Heart left ventricle (tissue), 16 donors: Measurements from ENCODE around the gene VAPA. TPM values are rescaled to one million over a fixed set of nuclear protein-coding genes. Genes with fewer than 3 reads are reported as not detected.

Experiments used
- ATAC-seq, 4 donors: fragments of 200-7000 bp; cut with Tn5 transposase; one replicate each; pipeline ENCODE4 v1.9.1; 2020 to 2022; ENCODE audit warnings: moderate library complexity in 4 of 4, mild to moderate bottlenecking in 3 of 4, moderate number of reproducible peaks in 1 of 4
- DNase-seq, 5 donors: peaks; one replicate each; pipeline ENCODE4 v3.0.0-alpha.2; 2020
- H3K27ac ChIP-seq, 12 donors: fragments of 200-600 bp; sonication (generic) in 4 of 12; one replicate each; pipeline versions ENCODE4 v1.5.0 to v1.8.0; 2016 to 2022; ENCODE audit warnings: mild to moderate bottlenecking in 2 of 12
- H3K27me3 ChIP-seq, 9 donors: fragments of 200-600 bp; sonication (generic) in 2 of 9; one replicate each; pipeline versions ENCODE4 v1.5.1 to v1.8.0; 2016 to 2022; ENCODE audit warnings: mild to moderate bottlenecking in 3 of 9
- H3K36me3 ChIP-seq, 9 donors: fragments of 200-600 bp; sonication (generic) in 2 of 9; one replicate each; pipeline versions ENCODE4 v1.5.0 to v1.8.0; 2018 to 2022; ENCODE audit warnings: mild to moderate bottlenecking in 2 of 9
- H3K4me1 ChIP-seq, 12 donors: fragments of 200-600 bp; sonication (generic) in 4 of 12; one replicate each; pipeline versions ENCODE4 v1.5.0 to v1.8.0; 2016 to 2022; ENCODE audit warnings: mild to moderate bottlenecking in 3 of 12
- H3K4me3 ChIP-seq, 12 donors: fragments of 200-600 bp; sonication (generic) in 4 of 12; one replicate each; pipeline versions ENCODE4 v1.5.0 to v1.8.0; 2017 to 2022; ENCODE audit warnings: mild to moderate bottlenecking in 9 of 12, moderate library complexity in 4 of 12
- H3K9me3 ChIP-seq, 12 donors: fragments of 200-600 bp; sonication (generic) in 4 of 12; one replicate each; pipeline versions ENCODE4 v1.5.0 to v1.8.0; 2016 to 2022; ENCODE audit warnings: mild to moderate bottlenecking in 1 of 12
- POLR2A ChIP-seq, 2 donors: fragments of 450-650 bp; IDR thresholded peaks; one replicate each; pipeline ENCODE4 v1.6.1; 2017; ENCODE audit warnings: antibody characterized with exemption in 2 of 2, mild to moderate bottlenecking in 2 of 2, moderate library complexity in 2 of 2
- WGBS, 4 donors: extraction: QIAGEN DNeasy Blood & Tissue Kit in 2 of 4; methylation state at CpG; one replicate each; pipeline versions ENCODE4 v1.1.5 to v1.1.7; 2013 to 2018; 5-methylcytosine and 5-hydroxymethylcytosine counted together
- intact Hi-C, 10 donors: fragments of 100-400 bp; cut with DNase I; formaldehyde crosslinking; loops; one replicate each; pipeline versions ENCODE4 v1.11.1 to v1.14.2; 2022
- polyA plus RNA-seq, 2 donors: library from polyadenylated mRNA; stranded (reverse); fragments of 200-250 nt; gene quantifications; one replicate each; pipeline ENCODE4 v1.2.3, GENCODE V29; 2013
- total RNA-seq, 9 donors: library from RNA; depleted of rRNA in 2 of 9; stranded (reverse); fragments of >200 nt in 2 of 9; fragmentation: NEBNext Ultra II Directional in 3 of 9; extraction: Animal tissue kit (Norgen Biotek cat#: 25700) in 3 of 9; gene quantifications; one replicate each; pipeline versions ENCODE4 v1.1.0 to v1.2.4, GENCODE V29; 2016 to 2023
- TF ChIP-seq, protein P1 (sequence below), 12 donors: fragments of 200-600 bp; sonication (generic) in 4 of 12; IDR thresholded peaks; one replicate each; pipeline versions ENCODE4 v1.5.0 to v1.8.0; 2018 to 2022; ENCODE audit warnings: antibody characterized with exemption in 12 of 12, mild to moderate bottlenecking in 5 of 12
- donor health status: ischemic (EF 13 %, LVEDD 7.1; RV severe dilation, severe dysfunction).
- donor health status: healthy with polysubstance abuse.
- donor health status: DM: no; HTN: yes; CAD: no.
- donor health status: DM: no; HTN: no; CAD: no.
- donor health status: ischemic (EF 25% LVEDD 6.9; RV normal size, moderate dysfunction).
- donor health status: ischemic (EF 25% LVEDD 5.7; RV mildly dilated, moderate dysfunction).
- donor health status: healthy.
- donor health status: DM: yes; HTN: yes; CAD: no.
- donor health status: ischemic (EF 35%, LVEDD 5.7; RV mildly dilated, moderate dysfunction).
- donor health status: nonischemic (EF 11% LVEDD 7.7; RV severe dilation, severe dysfunction).
- donor health status: DM: yes; HTN: yes; CAD: no.
- donor health status: PGD.
- donor health status: ischemic (EF 29% LVEDD 5.4; RV normal size, mild dysfunction).
- donor health status: nonischemic (EF 23%, LVEDD 6.1; RV moderate dilation, normal function).

The VAPA gene
- total and polyA plus RNA-seq, 11 donors: 107 to 289 (median 201) TPM

DNA sequence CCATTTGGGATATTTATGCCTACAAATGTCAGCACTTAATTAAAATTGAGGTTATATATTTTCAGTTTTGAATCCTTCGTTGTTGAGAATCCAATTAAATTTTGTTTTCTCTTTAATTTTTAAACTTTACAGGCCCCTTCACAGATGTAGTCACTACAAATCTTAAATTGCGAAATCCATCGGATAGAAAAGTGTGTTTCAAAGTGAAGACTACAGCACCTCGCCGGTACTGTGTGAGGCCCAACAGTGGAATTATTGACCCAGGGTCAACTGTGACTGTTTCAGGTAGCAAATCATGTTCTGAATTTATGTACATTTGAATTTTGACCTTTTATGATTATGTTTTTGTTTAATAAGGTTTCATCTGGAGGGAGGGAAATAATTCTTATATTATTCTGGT is 17.9 kb downstream of the VAPA start:
- H3K27ac ChIP-seq: no peak overlapping the region
- no peaks in the 10 kb centered on the region for H3K27me3 ChIP-seq
- WGBS, 4 donors: 58 to 77% (median 72%) methylated on average over 5 of the region's 5 CpGs
- ATAC-seq (no peak), DNase-seq (no peak)
- H3K4me1 ChIP-seq: peaks cover 2 to 64% (median 50%) of the 10 kb centered on the region in 12 donors
- peaks cover 0 to 48% (median 39%) of the 10 kb centered on the region in 9 donors for H3K36me3 ChIP-seq
- no peaks in the 10 kb centered on the region for H3K9me3 ChIP-seq
- H3K4me3 ChIP-seq: no peak overlapping the region
- intact Hi-C loops: no loop called here
- TF ChIP-seq POLR2A (IDR thresholded peaks at IDR 0.05): no peak
- TF ChIP-seq, protein P1, sequence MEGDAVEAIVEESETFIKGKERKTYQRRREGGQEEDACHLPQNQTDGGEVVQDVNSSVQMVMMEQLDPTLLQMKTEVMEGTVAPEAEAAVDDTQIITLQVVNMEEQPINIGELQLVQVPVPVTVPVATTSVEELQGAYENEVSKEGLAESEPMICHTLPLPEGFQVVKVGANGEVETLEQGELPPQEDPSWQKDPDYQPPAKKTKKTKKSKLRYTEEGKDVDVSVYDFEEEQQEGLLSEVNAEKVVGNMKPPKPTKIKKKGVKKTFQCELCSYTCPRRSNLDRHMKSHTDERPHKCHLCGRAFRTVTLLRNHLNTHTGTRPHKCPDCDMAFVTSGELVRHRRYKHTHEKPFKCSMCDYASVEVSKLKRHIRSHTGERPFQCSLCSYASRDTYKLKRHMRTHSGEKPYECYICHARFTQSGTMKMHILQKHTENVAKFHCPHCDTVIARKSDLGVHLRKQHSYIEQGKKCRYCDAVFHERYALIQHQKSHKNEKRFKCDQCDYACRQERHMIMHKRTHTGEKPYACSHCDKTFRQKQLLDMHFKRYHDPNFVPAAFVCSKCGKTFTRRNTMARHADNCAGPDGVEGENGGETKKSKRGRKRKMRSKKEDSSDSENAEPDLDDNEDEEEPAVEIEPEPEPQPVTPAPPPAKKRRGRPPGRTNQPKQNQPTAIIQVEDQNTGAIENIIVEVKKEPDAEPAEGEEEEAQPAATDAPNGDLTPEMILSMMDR (IDR thresholded peaks at IDR 0.05): no peak

DNA sequence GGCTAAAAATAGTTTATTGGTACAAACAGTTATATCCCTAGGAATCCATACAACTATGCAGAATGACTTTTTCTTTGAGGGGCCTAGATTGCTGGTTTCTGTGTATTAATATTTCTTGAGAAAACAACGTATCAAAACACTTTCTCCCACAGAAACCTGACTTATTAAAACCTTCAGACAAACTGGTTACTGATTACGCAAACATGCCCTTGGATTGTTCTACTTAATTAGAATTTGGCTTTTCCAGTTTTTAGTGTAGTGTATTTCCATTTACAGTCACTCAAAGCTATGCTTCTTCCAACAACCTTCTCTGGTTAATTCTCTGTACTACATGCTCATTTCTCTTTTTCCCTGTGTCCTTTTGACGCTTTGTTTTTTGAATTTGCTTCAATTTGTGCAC is 20.0 kb downstream of the VAPA start:
- Histone ChIP-seq H3K36me3 (peaks cover 0 to 70% (median 61%) of the 10 kb centered on the region in 9 donors), H3K4me1 (peaks cover 0 to 42% (median 32%) of the 10 kb centered on the region in 12 donors), H3K4me3 (no peak overlapping the region), H3K27ac (no peak overlapping the region), H3K27me3 (no peaks in the 10 kb centered on the region), H3K9me3 (no peaks in the 10 kb centered on the region)
- intact Hi-C loops: no loop called here
- DNase-seq (no peak), ATAC-seq (no peak)
- no peak for TF ChIP-seq POLR2A (IDR thresholded peaks at IDR 0.05)
- TF ChIP-seq, protein P1 (IDR thresholded peaks at IDR 0.05): no peak
- 95 to 99% (median 95%) methylated on average over 3 of the region's 3 CpGs for WGBS, 4 donors

DNA sequence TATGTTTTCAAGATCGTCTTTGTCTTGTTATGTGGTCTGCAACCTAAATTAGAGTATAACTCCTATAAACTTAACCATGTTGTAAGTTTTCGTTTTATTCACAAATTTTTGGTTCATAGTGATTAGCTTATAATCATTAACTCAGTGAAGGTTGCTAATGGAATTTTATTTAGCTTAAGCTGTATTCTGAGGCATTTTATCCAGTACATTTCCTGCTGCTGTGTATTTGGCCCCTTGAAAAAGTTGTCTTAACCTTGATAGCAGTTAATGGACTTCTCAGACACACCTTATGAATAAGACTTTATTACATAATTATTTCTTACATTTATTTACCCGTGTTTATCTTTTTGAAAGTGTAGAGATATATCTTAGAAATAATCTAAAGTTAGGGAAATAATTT is 20.5 kb downstream of the VAPA start:
- 86 to 95% (median 91%) methylated on average over 3 of the region's 3 CpGs for WGBS, 4 donors
- no peaks in the 10 kb centered on the region for H3K9me3 ChIP-seq
- H3K4me1 ChIP-seq: peaks cover 0 to 38% (median 27%) of the 10 kb centered on the region in 12 donors
- no peak for ATAC-seq
- H3K4me3 ChIP-seq: no peak overlapping the region
- DNase-seq: no peak
- no peak overlapping the region for H3K27ac ChIP-seq
- intact Hi-C loops: no loop called here
- peaks cover 0 to 74% (median 65%) of the 10 kb centered on the region in 9 donors for H3K36me3 ChIP-seq
- TF ChIP-seq, protein P1 (IDR thresholded peaks at IDR 0.05): no peak
- TF ChIP-seq POLR2A (IDR thresholded peaks at IDR 0.05): no peak
- H3K27me3 ChIP-seq: no peaks in the 10 kb centered on the region

DNA sequence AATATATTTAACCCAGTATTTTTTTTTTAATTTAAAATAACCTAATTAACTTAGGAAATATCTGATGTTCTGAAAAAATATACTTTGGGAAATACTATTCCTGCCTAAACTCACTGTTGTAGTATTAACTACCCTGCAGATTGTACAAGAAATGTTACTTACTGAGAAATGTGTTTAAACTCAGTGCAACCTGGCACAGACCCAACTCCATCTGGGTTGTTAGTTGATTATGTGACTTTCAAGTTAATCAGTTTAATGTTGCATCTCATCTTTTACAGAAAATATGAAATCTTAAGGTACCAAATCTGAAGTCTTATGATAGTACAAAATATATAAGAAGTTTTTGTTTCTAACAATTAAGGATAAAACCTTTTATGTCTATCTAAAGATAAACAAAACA is 27.3 kb downstream of the VAPA start:
- TF ChIP-seq, protein P1 (IDR thresholded peaks at IDR 0.05): no peak
- TF ChIP-seq POLR2A (IDR thresholded peaks at IDR 0.05): no peak
- no peaks in the 10 kb centered on the region for H3K27me3 ChIP-seq
- no peak overlapping the region for H3K4me3 ChIP-seq
- H3K36me3 ChIP-seq: peaks cover 0 to 98% (median 72%) of the 10 kb centered on the region in 9 donors
- no peaks in the 10 kb centered on the region for H3K9me3 ChIP-seq
- H3K4me1 ChIP-seq: peaks cover 0 to 10% (median 0%) of the 10 kb centered on the region in 12 donors
- ATAC-seq (no peak), DNase-seq (no peak)
- intact Hi-C loops: loop anchor here in 3 of 10 donors (10.0 kb wide), 2 partner anchors 136 to 346 kb away; no protein-coding TSS in a partner anchor
- no peak overlapping the region for H3K27ac ChIP-seq
